GM23338 (cell line): ENCODE measurements around the gene ZNF691. TPM values are rescaled to one million over a fixed set of nuclear protein-coding genes. Genes with fewer than 3 reads are reported as not detected.

Experiments used
- ATAC-seq: fragments of 200-7000 bp; cut with Tn5 transposase; 3 replicates; pipeline ENCODE4 v1.9.1; 2020
- DNase-seq: peaks from one replicate; pipeline ENCODE4 v3.0.0-alpha.2; 2015; ENCODE audit warnings: low spot score
- H2AFZ ChIP-seq: fragments of 200-600 bp; sonication (generic); 2 replicates; pipeline ENCODE4 v1.8.0; 2016; ENCODE audit warnings: antibody characterized with exemption, mild to moderate bottlenecking, moderate library complexity
- H3F3A ChIP-seq: fragments of 200-600 bp; sonication (generic); replicated peaks from 2 replicates; pipeline ENCODE4 v1.8.0; 2017; ENCODE audit warnings: antibody characterized with exemption, mixed run types, low read depth
- H3K27ac ChIP-seq: fragments of 200-600 bp; sonication (generic); 2 replicates; pipeline ENCODE4 v1.6.1; 2016; ENCODE audit warnings: low read depth
- H3K27me3 ChIP-seq: fragments of 200-600 bp; sonication (generic); 2 replicates; pipeline ENCODE4 v1.8.0; 2016; ENCODE audit warnings: mild to moderate bottlenecking, mixed run types, moderate library complexity; ENCODE audit not compliant: insufficient read depth
- H3K36me3 ChIP-seq: fragments of 200-600 bp; sonication (generic); 2 replicates; pipeline ENCODE4 v1.8.0; 2016; ENCODE audit warnings: mild to moderate bottlenecking; ENCODE audit not compliant: insufficient read depth
- H3K4me1 ChIP-seq: fragments of 200-600 bp; sonication (generic); 2 replicates; pipeline ENCODE4 v1.8.0; 2016; ENCODE audit warnings: mild to moderate bottlenecking, moderate library complexity; ENCODE audit not compliant: insufficient read depth
- H3K4me2 ChIP-seq: fragments of 200-600 bp; sonication (generic); 2 replicates; pipeline ENCODE4 v1.7.1; 2017; ENCODE audit warnings: mixed run types
- H3K4me3 ChIP-seq: fragments of 200-600 bp; sonication (generic); 2 replicates; pipeline ENCODE4 v1.6.1; 2016; ENCODE audit warnings: mixed run types
- H3K79me2 ChIP-seq: fragments of 200-600 bp; sonication (generic); replicated peaks from 2 replicates; pipeline ENCODE4 v1.8.0; 2017; ENCODE audit warnings: mild to moderate bottlenecking; ENCODE audit not compliant: insufficient read depth
- H3K9me2 ChIP-seq: fragments of 200-600 bp; sonication (generic); 2 replicates; pipeline ENCODE4 v1.8.0; 2017; ENCODE audit not compliant: insufficient read depth
- H4K20me1 ChIP-seq: fragments of 200-600 bp; sonication (generic); replicated peaks from 2 replicates; pipeline ENCODE4 v1.8.0; 2017; ENCODE audit warnings: mild to moderate bottlenecking; ENCODE audit not compliant: insufficient read depth
- H3K27ac Mint-ChIP-seq: 2 replicates; pipeline ENCODE4 v1.8.0; 2020; ENCODE audit warnings: inconsistent platforms, mild to moderate bottlenecking, moderate library complexity, mixed read lengths
- H3K27me3 Mint-ChIP-seq: 3 replicates; pipeline ENCODE4 v1.8.0; 2022; ENCODE audit warnings: low read depth, mild to moderate bottlenecking, moderate library complexity, mixed read lengths, inconsistent platforms; ENCODE audit not compliant: insufficient read depth, poor library complexity
- H3K36me3 Mint-ChIP-seq: 3 replicates; pipeline ENCODE4 v1.8.0; 2021; ENCODE audit warnings: low read depth, mild to moderate bottlenecking, inconsistent platforms, moderate library complexity, mixed read lengths
- H3K4me1 Mint-ChIP-seq: 3 replicates; pipeline ENCODE4 v1.8.0; 2020; ENCODE audit warnings: mild to moderate bottlenecking, inconsistent platforms, mixed read lengths
- H3K4me3 Mint-ChIP-seq: 3 replicates; pipeline ENCODE4 v1.8.0; 2021; ENCODE audit warnings: moderate library complexity, mild to moderate bottlenecking, inconsistent platforms, mixed read lengths
- H3K9me3 Mint-ChIP-seq: 3 replicates; pipeline ENCODE4 v1.8.0; 2020; ENCODE audit warnings: moderate library complexity, mild to moderate bottlenecking, inconsistent platforms, mixed read lengths
- CREB1 ChIP-seq: fragments of 250-450 bp; sonication (Bioruptor Pico); IDR thresholded peaks from 2 replicates; pipeline ENCODE4 v1.5.0; 2020; ENCODE audit warnings: low read depth, mild to moderate bottlenecking, moderate library complexity
- POLR2AphosphoS5 ChIP-seq: IDR thresholded peaks from 2 replicates; pipeline ENCODE4 v1.6.1; 2016; ENCODE audit warnings: antibody characterized with exemption, low read depth
- REST ChIP-seq: IDR thresholded peaks from one replicate; pipeline ENCODE4 v1.6.1; 2018; ENCODE audit warnings: antibody characterized with exemption; ENCODE audit not compliant: unreplicated experiment
- ZNF462 ChIP-seq: fragments of 250-450 bp; sonication (Bioruptor Pico); IDR thresholded peaks from 2 replicates; pipeline ENCODE4 v1.5.0; 2020; ENCODE audit warnings: mild to moderate bottlenecking, moderate library complexity
- polyA plus RNA-seq: library from polyadenylated mRNA; unstranded; fragments of >200 nt; fragmentation: Nextera tagmentation; extraction: Ambion mirVana; gene quantifications from 2 replicates; pipeline ENCODE4 v1.2.1, GENCODE V29; 2016
- total RNA-seq: library from RNA; depleted of rRNA; stranded (reverse); fragments of >200 nt; shearing (Covaris generic); gene quantifications from 2 replicates; pipeline ENCODE4 v1.2.3, GENCODE V29; 2014
- TF ChIP-seq, protein P1 (sequence below): IDR thresholded peaks from 2 replicates; pipeline ENCODE4 v1.6.1; 2016; ENCODE audit warnings: antibody characterized with exemption

The ZNF691 gene
- total and polyA plus RNA-seq, 2 experiments from 2014 or later = 21.3 to 27.7 TPM

DNA sequence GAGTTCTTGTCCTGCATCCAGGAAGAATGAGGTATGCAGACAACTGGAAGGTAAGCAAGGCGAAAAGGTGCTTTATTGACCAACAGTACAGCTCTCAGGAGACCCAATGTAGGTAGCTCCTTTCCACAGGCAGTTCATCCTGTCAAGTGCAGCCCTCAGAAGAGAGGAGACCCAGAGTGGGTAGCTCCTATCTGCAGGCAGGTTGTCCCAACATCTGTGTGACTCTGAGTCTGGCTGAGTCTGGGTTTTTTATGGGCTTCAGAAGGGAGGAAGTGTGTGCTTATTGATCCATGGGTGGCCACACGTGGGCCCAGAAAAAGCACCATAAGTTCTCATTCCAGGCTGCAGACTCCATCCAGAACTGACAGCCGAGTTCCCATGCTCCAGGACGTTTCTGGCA is 34.0 kb downstream of the ZNF691 start:
- no peaks in the 10 kb centered on the region for H4K20me1 ChIP-seq
- no peak overlapping the region for H3K4me2 ChIP-seq
- Mint-ChIP-seq H3K9me3 (peaks cover 7% of the 10 kb centered on the region; the same call in 2 of the 3 replicates), H3K4me3 (no peak overlapping the region), H3K27ac (no peak overlapping the region), H3K27me3 (peaks cover 2% of the 10 kb centered on the region), H3K36me3 (no peaks in the 10 kb centered on the region), H3K4me1 (peaks cover 9% of the 10 kb centered on the region; the same call in 2 of the 3 replicates)
- H3K4me1 ChIP-seq = no peaks in the 10 kb centered on the region
- H3K27me3 ChIP-seq = no peaks in the 10 kb centered on the region
- H3K9me2 ChIP-seq = no peaks in the 10 kb centered on the region
- H3K4me3 ChIP-seq = no peak overlapping the region
- no peak overlapping the region for H2AFZ ChIP-seq
- ATAC-seq = no peak
- DNase-seq = no peak
- TF ChIP-seq CREB1 (CRISPR knock-in tag) (no peak), REST (no peak), POLR2AphosphoS5 (no peak)
- TF ChIP-seq, protein P1, sequence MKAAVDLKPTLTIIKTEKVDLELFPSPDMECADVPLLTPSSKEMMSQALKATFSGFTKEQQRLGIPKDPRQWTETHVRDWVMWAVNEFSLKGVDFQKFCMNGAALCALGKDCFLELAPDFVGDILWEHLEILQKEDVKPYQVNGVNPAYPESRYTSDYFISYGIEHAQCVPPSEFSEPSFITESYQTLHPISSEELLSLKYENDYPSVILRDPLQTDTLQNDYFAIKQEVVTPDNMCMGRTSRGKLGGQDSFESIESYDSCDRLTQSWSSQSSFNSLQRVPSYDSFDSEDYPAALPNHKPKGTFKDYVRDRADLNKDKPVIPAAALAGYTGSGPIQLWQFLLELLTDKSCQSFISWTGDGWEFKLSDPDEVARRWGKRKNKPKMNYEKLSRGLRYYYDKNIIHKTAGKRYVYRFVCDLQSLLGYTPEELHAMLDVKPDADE = no peak
- no peaks in the 10 kb centered on the region for H3K36me3 ChIP-seq
- no peaks in the 10 kb centered on the region for H3F3A ChIP-seq
- H3K79me2 ChIP-seq = no peaks in the 10 kb centered on the region
- H3K27ac ChIP-seq = no peak overlapping the region

- H3K36me3 ChIP-seq = no peaks in the 10 kb centered on the region
- H2AFZ ChIP-seq = 0 out of 2 replicates have a peak overlapping the region, but pooled peaks have one; percentile 66
- H3K36me3 Mint-ChIP-seq = no peaks in the 10 kb centered on the region
- no peak overlapping the region for H3K27ac ChIP-seq
- H3K27me3 ChIP-seq = no peaks in the 10 kb centered on the region
- H4K20me1 ChIP-seq = no peaks in the 10 kb centered on the region
- H3K27ac Mint-ChIP-seq = no peak overlapping the region
- no peak overlapping the region for H3K4me3 ChIP-seq
- ATAC-seq (no peak), DNase-seq (no peak)
- H3K4me1 ChIP-seq = no peaks in the 10 kb centered on the region
- no peaks in the 10 kb centered on the region for H3F3A ChIP-seq
- H3K9me3 Mint-ChIP-seq = 0 out of 3 replicates have a peak, but pooled peaks cover 3% of the 10 kb centered on the region
- no peaks in the 10 kb centered on the region for H3K4me1 Mint-ChIP-seq
- H3K27me3 Mint-ChIP-seq = no peaks in the 10 kb centered on the region
- no peaks in the 10 kb centered on the region for H3K9me2 ChIP-seq
- no peak overlapping the region for H3K4me3 Mint-ChIP-seq
- no peaks in the 10 kb centered on the region for H3K79me2 ChIP-seq
- no peak overlapping the region for H3K4me2 ChIP-seq
- TF ChIP-seq ZNF462 = no peak
- TF ChIP-seq REST = no peak
Observed at GRCh38 chr1:42886046-42886739, 39.8 kb downstream of the ZNF691 start.
